ENCODE measurements around the gene COL8A2. TPM values are rescaled to one million over a fixed set of nuclear protein-coding genes. Genes with fewer than 3 reads are reported as not detected.

The COL8A2 gene
- polyA plus RNA-seq, 1 donor from 2014 or later: not detected

DNA sequence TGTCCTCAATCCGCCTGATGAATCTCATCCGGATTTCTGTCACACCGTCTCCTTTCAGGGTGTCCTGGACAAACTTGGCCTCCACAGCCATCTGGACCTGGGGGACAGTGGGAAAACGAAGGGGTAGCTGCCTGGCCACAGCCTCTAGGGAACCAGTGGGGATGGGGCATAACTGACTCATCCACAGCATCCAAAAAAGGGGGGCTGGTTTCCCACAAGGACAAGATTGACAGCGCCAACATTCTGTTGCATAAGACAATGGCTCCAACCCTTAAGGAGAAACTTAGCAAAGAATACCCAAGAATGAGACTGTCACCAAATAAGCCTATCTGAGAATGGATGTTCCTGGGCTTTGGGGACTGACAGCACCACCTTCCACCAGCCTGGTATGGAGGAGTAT lies 12.2 kb upstream of the COL8A2 start:
- H3K9me2 ChIP-seq (ENCODE audit: insufficient read depth, low read length): no peaks in the 10 kb centered on the region
- TF ChIP-seq EP300 (conservative IDR thresholded peaks at IDR 0.05; ENCODE audit: poor library complexity, severe bottlenecking) (no peak), MXI1 (conservative IDR thresholded peaks at IDR 0.05; ENCODE audit: poor library complexity, severe bottlenecking) (no peak), EZH2 (IDR thresholded peaks at IDR 0.05; ENCODE audit: borderline replicate concordance, insufficient read depth, low read length, poor library complexity, severe bottlenecking) (no peak), TAF1 (IDR thresholded peaks at IDR 0.05; ENCODE audit: low read depth) (no peak), SMC3 (conservative IDR thresholded peaks at IDR 0.05; ENCODE audit: poor library complexity) (no peak), RAD21 (conservative IDR thresholded peaks at IDR 0.05) (no peak), REST (IDR thresholded peaks at IDR 0.05; ENCODE audit: borderline replicate concordance) (no peak), POLR2AphosphoS5 (IDR thresholded peaks at IDR 0.05) (no peak)
- TF ChIP-seq, protein P1, sequence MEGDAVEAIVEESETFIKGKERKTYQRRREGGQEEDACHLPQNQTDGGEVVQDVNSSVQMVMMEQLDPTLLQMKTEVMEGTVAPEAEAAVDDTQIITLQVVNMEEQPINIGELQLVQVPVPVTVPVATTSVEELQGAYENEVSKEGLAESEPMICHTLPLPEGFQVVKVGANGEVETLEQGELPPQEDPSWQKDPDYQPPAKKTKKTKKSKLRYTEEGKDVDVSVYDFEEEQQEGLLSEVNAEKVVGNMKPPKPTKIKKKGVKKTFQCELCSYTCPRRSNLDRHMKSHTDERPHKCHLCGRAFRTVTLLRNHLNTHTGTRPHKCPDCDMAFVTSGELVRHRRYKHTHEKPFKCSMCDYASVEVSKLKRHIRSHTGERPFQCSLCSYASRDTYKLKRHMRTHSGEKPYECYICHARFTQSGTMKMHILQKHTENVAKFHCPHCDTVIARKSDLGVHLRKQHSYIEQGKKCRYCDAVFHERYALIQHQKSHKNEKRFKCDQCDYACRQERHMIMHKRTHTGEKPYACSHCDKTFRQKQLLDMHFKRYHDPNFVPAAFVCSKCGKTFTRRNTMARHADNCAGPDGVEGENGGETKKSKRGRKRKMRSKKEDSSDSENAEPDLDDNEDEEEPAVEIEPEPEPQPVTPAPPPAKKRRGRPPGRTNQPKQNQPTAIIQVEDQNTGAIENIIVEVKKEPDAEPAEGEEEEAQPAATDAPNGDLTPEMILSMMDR (IDR thresholded peaks at IDR 0.05; ENCODE audit: poor library complexity, severe bottlenecking): no peak
- H3K9ac ChIP-seq (ENCODE audit: low read length): no peak overlapping the region
- no peaks in the 10 kb centered on the region for H3K9me3 ChIP-seq (ENCODE audit: low read length)
- H3K79me2 ChIP-seq (replicated peaks; ENCODE audit: insufficient read depth, low read length): no peaks in the 10 kb centered on the region
- H4K20me1 ChIP-seq (ENCODE audit: insufficient read depth): no peaks in the 10 kb centered on the region
- H2AFZ ChIP-seq (ENCODE audit: low read depth, low read length): no peak overlapping the region
- no peak overlapping the region for H3K4me3 ChIP-seq (ENCODE audit: low read length)
- H3K27ac ChIP-seq (ENCODE audit: low read length): no peak overlapping the region
- no peaks in the 10 kb centered on the region for H3F3A ChIP-seq (ENCODE audit: insufficient read depth, low read length, poor library complexity, severe bottlenecking)
- H3K36me3 ChIP-seq (ENCODE audit: insufficient read depth, low read length): peaks cover 5% of the 10 kb centered on the region
- H3K27me3 ChIP-seq (ENCODE audit: insufficient read depth, low read depth, low read length): no peaks in the 10 kb centered on the region
- H3K4me2 ChIP-seq (ENCODE audit: low read length): no peak overlapping the region

DNA sequence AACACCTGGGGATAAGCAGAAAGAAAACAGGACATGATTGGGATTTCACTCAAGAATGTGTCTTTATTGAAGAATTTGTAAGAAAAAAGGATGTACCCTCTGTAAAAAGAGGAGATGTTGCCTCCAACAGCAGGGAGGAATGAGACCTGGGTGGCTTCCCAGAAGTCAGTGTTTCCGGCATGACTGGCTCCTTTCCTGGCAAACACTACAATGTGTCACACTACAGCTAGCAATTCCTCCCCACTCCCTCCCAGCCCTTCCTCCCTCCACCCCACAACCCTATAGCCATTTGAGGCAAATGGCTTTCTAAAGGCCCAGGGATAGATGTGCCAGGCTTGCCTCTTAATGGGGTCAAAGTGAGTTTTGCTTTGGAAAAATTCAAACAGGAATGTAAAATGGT lies 11.5 kb upstream of the COL8A2 start:
- no peak for TF ChIP-seq RAD21 (conservative IDR thresholded peaks at IDR 0.05)
- no peak for TF ChIP-seq TAF1 (IDR thresholded peaks at IDR 0.05; ENCODE audit: low read depth)
- TF ChIP-seq, protein P1 (IDR thresholded peaks at IDR 0.05; ENCODE audit: poor library complexity, severe bottlenecking): no peak
- no peak for TF ChIP-seq POLR2AphosphoS5 (IDR thresholded peaks at IDR 0.05)
- H3K27ac ChIP-seq (ENCODE audit: low read length): no peak overlapping the region
- no peaks in the 10 kb centered on the region for H3K9me3 ChIP-seq (ENCODE audit: low read length)
- no peak overlapping the region for H3K4me2 ChIP-seq (ENCODE audit: low read length)
- H3F3A ChIP-seq (ENCODE audit: insufficient read depth, low read length, poor library complexity, severe bottlenecking): no peaks in the 10 kb centered on the region
- H2AFZ ChIP-seq (ENCODE audit: low read depth, low read length): no peak overlapping the region
- no peaks in the 10 kb centered on the region for H3K79me2 ChIP-seq (replicated peaks; ENCODE audit: insufficient read depth, low read length)
- H3K27me3 ChIP-seq (ENCODE audit: insufficient read depth, low read depth, low read length): no peaks in the 10 kb centered on the region
- no peaks in the 10 kb centered on the region for H3K9me2 ChIP-seq (ENCODE audit: insufficient read depth, low read length)
- H3K36me3 ChIP-seq (ENCODE audit: insufficient read depth, low read length): peaks cover 5% of the 10 kb centered on the region
- no peaks in the 10 kb centered on the region for H4K20me1 ChIP-seq (ENCODE audit: insufficient read depth)
- H3K4me3 ChIP-seq (ENCODE audit: low read length): no peak overlapping the region
- no peak overlapping the region for H3K9ac ChIP-seq (ENCODE audit: low read length)

All from neural cell (in vitro differentiated cells).